ENCODE measurements around the gene STN1.
A peak's percentile ranks its signal among the peaks of the same experiment; 100 is the strongest.
"Not testable (repeated sequence)": the region's sequence is repeated elsewhere in the genome, so short reads cannot be mapped to it uniquely, and the experiment has no call there.

The STN1 gene

GRCh38 chr10:103856797-103857170 lies 61.2 kb downstream of the STN1 start:
- DNase-seq: no peak

GRCh38 chr10:103855852-103856796 lies 61.9 kb downstream of the STN1 start:
- no peak for DNase-seq

DNA sequence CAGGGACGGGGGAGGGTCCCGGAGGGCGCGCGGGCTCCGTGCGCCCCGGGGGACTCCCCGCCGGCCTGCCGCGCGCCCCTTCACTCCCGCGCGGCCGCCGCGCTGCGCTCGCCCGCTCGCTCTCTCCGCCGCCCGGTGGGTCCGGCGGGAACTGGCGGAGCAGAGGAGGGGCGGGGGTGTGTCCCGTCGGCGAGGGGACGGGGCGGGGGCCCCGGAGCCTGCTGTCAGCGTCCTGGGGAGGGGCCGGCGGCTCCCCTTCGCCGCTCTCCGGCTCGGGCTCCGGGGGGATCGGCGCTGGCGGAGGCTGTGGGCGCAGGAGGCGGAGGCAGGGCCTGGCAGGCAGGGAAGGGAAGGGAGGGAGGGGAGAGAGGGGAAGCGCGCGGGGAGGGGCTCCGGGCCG lies 62.6 kb downstream of the STN1 start, which contains the start of gene SH3PXD2A:
TSS of gene SH3PXD2A (minus strand) at position 153 of the 400 bp plus-strand sequence. CDS start 310 bp downstream, outside the sequence.
- DNase-seq: peak in 1 of 2 donors; percentile 19

DNA sequence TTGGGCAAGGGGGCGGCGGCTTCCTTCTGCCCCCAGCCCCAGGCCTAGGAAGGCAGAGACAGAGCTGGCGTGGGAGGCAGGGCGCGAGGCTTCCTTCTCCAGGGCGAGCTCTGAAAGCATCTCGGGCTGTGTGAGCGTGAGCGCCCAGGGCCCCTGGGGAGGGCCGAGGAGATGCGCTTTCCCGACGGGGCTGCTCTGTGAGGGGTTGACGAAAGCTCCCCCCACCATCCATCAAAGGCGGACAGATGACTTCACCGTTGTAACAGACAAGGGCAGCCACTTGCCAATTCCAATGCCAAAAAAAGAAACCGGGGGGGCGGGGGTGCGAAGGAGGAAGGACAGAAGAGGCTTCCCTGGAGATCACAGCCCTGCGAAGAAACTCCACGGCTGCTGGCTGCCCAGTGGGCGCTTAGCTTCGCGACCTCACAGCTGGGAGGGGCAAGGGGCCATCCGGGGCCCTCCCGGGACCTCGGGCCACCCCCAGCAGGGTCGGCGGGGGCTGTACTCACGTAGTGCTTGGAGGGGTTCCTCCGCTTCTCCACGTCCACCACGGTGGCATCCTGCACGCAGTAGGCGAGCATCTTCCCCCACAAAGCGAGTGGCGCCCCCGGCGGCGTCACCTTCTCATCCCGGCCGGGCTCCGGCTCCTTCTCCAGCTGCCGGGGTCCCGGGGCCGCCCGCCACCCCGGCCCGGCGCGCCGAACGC lies 63.1 kb downstream of the STN1 start:
- no peak for DNase-seq

DNA sequence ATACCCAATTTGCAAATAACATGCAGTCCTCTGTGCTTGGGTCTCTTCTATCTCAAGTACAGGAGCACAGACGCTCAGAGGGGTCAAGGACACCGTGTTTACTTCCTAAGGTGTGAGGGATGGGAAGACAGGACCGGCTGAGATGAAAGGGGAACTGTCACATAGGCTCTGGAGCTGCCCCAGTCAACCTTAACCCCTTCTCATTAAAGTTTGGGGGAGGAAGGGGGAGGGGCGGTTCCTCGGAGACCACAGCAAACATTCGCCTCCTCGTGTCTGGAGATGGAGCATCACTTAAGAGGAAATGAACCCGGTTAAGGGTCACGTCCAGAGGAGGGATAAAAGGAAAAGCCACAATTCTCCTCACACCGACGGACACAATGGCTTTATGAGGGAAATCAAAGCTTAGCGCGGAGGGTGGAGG lies 63.7 kb downstream of the STN1 start:
- no peak for DNase-seq

DNA sequence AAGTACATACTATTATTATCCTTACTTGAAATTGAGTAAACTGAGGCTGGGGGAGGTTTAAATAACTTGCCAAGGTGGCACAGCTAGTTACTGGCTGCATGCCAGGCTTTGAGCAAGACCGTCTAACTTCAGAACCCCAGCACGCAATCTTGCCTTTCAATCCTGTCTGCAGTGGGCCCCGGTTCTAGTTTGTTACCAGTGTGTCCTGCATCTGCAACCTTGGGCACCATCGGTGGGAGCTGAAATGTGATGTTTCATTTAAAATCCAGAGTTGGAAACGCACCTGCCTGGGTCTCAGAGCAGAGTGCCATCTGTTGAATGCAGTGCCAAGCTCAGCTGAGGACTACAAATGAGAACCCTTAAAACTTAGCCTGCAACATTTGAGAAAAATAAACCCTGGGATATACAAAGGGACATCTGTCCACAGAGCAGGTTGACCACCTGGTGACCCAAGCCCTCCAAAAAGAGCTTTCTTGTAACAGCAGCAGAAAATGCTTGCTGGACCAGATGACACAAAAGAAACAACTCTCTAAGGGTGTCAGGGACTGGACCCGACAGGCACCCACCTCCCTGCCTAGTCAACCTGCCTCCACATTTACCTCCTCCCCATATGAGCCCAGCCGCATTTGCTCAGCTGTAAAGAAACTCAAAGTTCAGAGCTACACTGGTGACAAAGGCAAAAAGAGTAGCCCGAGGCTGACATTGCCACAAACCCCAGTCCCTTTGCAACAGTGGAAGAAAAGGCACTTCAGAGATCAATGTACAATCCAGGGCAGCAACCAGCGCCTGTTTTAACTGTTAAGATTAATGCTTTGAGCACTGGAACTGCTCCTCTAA lies 64.3 kb downstream of the STN1 start:
- no peak for DNase-seq

DNA sequence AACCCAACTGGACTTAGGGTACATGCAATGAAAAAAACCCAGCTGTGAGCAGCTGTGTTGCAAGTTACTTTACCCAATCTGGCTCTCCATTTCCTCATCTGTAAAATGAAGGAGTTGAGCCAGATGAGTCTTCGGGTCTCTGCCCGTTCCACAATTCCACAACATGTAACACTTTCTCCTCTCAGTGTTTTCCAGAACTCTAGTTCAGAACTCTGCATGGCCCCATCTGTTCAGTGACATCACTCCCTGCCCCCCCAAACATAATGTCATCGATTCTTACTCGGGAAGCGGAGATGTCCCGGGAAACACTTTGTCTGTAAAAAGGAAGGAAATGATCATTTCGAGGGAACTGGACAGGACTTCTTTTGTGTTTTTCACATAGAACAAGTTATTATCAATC lies 65.1 kb downstream of the STN1 start:
- no peak for DNase-seq

GRCh38 chr10:103852189-103852711 lies 65.7 kb downstream of the STN1 start:
- no peak for DNase-seq

- no peak for DNase-seq
These were observed 66.7 kb downstream of the STN1 start for GRCh38 chr10:103851261-103851660.

- DNase-seq: no peak
These were observed 67.5 kb downstream of the STN1 start for GRCh38 chr10:103850572-103850895.

DNA sequence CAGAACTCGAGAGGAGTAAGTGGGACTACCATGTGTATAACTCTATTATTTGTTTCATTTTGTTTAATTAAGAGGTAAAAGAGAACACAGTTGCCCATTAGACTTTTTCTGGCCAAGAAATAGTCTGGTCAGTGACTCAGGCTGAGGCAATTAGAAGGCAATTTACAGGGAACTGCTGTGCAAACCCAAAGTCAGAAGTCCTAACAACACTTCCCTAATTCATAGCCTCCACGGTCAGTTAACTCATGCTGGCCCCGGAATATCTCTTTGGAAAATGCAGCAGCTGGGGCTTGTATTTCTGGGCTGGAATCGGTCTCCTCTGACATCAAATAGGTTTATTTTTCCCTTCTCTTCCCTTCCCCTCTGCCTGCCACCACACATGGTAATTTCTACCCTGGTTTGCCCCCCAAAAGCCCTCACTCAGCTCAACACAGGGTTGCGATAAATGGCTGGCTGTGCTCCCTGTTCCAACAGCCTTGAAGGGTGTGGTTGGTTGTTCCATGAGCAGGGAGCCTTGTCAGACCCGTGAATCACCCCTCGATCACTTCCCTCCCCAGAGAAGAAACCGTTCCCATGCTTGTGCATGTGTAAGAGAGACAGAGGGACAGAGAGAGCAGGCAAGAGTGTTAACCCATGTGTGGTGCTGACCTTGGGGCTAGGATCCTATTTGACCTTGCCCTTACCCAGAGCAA lies 68.0 kb downstream of the STN1 start:
- DNase-seq: no peak

GRCh38 chr10:103849212-103849877 lies 68.6 kb downstream of the STN1 start:
- no peak for DNase-seq

DNA sequence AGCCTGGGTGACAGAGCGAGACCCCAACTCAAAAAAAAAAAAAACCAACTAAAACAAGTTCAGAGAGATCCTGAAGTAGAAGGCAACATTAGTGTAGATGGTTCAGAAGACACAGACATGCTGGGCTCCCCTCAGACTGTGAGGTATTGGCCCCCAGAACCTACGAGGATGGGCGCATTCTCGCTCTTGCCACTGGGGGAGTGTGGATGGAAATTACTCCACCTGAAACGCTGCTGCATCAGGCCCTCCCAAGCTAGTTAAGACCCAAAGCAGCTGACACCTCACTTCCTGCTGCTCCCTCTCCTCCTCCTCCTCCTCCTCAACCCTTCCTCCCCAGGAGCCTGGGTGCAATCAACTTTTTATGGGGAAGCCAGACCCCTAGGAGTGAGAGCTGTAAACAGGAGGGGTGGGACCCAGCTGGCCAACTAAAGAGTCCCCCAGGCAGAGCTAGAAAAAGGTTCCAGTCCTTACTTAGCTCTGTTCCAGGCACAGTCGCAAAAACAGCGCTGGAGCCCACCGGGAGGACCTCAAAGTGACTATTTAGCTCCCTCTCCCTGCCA lies 70.0 kb downstream of the STN1 start:
- DNase-seq: no peak

DNA sequence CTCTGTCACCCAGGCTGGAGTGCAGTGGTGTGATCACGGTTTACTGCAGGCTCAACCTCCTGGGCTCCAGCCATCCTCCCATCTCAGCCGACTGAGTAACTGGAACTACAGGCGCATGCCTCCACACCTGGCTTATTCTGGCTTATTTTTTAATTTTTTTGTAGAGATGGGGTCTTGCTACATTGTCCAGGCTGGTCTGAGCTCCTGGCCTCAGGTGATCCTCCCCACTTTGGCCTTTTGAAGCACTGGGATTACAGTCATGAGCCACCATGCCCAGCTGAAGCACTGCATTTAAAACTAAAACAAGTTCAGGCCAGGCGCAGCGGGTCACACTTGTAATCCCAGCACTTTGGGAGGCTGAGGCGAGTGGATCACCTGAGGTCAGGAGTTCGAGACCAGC lies 70.6 kb downstream of the STN1 start:
- no peak for DNase-seq

GRCh38 chr10:103845972-103846371 lies 72.0 kb downstream of the STN1 start:
- DNase-seq: peak; percentile 12 to 45

- not testable (repeated sequence) for DNase-seq
These were observed 72.6 kb downstream of the STN1 start for GRCh38 chr10:103845346-103845745.

DNA sequence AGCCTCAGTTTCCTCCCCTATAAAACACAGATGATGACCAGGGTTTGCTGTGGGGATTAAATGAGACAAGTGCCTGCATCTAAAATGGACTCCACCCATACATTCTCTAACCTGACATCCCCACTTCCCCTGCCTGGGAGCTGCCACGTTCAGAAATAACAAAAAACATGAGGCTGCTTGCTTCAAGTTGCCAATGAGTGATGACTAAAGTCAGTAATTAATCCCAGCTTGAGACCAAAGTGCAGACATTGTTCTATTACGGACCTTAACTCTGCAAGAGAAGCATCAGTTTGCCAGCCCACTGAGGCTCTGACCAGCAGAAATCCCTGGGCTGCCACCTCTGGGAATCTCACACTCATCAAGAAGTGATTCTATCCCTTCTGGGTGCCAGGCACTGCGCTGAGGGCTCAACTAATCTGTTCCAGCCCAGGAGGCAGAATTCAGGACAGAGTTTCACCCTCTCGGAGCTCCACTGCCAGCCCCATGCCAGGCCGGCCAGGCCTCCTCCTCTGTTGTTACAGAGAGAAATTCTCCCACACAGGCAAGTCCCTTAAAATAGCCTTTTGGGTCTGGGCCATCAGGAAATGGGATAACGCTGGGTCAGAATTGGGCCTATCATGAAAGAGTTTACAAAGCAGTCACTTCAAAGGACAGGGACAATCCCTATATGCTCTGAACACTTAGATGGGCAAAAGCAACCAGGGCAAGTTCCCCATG lies 74.0 kb downstream of the STN1 start:
- no peak for DNase-seq

DNA sequence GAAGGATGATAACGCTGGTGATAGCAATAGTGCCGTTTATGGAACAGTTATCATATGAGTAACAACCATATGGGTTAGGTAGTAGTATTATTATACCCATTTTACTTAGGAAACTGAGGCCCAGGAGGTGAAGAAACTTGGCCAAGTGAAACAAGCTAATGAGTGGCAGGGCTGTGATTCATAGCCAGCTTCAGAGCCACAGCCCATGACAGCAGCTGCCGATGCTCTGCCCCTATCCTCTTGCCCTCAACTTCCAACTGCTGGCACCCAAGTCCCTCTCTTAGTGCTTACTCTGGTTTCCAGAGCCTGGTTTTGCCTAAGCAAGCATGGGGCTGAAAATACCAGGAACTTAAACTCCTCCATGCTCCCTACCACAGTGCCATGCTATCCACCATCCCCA lies 74.9 kb downstream of the STN1 start:
- no peak for DNase-seq

DNA sequence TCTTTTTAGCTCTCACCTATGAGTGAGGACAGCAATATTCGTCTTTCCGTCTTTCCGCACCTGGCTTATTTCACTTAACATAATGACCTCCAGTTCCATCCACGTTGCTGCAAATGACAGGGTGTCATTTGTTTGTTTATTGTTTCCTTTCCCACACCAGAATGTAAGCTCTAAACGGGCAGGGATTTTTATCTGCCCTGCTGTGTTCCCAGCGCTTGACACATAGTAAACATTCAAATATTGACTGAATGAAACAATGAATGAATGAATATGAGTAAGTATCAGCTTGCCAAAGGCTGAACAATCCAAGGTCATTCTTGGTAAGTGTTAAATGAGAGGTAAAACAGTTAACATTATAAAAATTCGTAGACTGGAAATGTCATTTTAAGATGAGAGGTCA lies 75.4 kb downstream of the STN1 start:
- DNase-seq: no peak

GRCh38 chr10:103841519-103841918 lies 76.5 kb downstream of the STN1 start:
- DNase-seq: no peak

DNA sequence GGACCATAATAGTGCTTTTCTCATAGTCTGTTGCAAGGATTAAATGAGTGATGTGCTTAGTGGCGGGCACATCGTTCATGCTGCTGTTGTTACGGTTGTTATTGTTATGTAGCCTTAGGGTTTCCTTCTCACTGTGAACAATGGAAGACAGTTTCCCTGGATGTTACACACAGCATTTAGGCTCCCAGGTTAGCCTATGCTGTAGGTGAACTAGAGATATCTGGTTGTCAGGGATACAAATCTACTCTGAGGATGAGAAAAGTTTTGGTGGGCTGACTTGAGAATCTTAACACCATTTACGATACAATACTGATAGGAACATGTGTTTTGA lies 77.3 kb downstream of the STN1 start:
- DNase-seq: no peak

Measured in CD4-positive, alpha-beta T cell treated with Interferon alpha-2 for 1 hour (primary cell).